MM.1S (cell line): ENCODE results near the gene CBX2.

ENCODE experiments used
- DNase-seq: peaks from one replicate; pipeline ENCODE4 v3.0.0-alpha.2; 2015
- H2AFZ ChIP-seq: fragments of 300-600 bp; sonication (generic); 2 replicates; pipeline ENCODE4 v1.6.0; 2016; ENCODE audit warnings: antibody characterized with exemption, low read length
- H3F3A ChIP-seq: fragments of 300-600 bp; sonication (generic); 2 replicates; pipeline ENCODE4 v1.6.1; 2016; ENCODE audit warnings: mild to moderate bottlenecking, antibody characterized with exemption, low read length, moderate library complexity, mixed read lengths; ENCODE audit not compliant: insufficient read depth
- H3K27ac ChIP-seq: fragments of 300-600 bp; sonication (generic); 2 replicates; pipeline ENCODE4 v1.5.1; 2016; ENCODE audit warnings: mild to moderate bottlenecking, low read length
- H3K27me3 ChIP-seq: fragments of 300-600 bp; sonication (generic); replicated peaks from 2 replicates; pipeline ENCODE4 v1.6.0; 2016; ENCODE audit warnings: low read length; ENCODE audit not compliant: insufficient read depth
- H3K36me3 ChIP-seq: fragments of 300-600 bp; sonication (generic); replicated peaks from 2 replicates; pipeline ENCODE4 v1.6.1; 2016; ENCODE audit warnings: mild to moderate bottlenecking, low read length, mixed read lengths; ENCODE audit not compliant: insufficient read depth
- H3K4me1 ChIP-seq: fragments of 300-600 bp; sonication (generic); 2 replicates; pipeline ENCODE4 v1.6.1; 2016; ENCODE audit warnings: low read length, mixed read lengths
- H3K4me2 ChIP-seq: fragments of 300-600 bp; sonication (generic); 2 replicates; pipeline ENCODE4 v1.6.0; 2016; ENCODE audit warnings: low read depth, low read length
- H3K4me3 ChIP-seq: fragments of 300-600 bp; sonication (generic); 2 replicates; pipeline ENCODE4 v1.5.1; 2016; ENCODE audit warnings: low read length, mixed read lengths
- H3K79me2 ChIP-seq: fragments of 300-600 bp; sonication (generic); 2 replicates; pipeline ENCODE4 v1.6.1; 2016; ENCODE audit warnings: mixed run types, low read length, mixed read lengths
- H3K9ac ChIP-seq: fragments of 300-600 bp; sonication (generic); 2 replicates; pipeline ENCODE4 v1.6.1; 2016; ENCODE audit warnings: low read length, mixed read lengths
- H3K9me2 ChIP-seq: fragments of 300-600 bp; sonication (generic); replicated peaks from 2 replicates; pipeline ENCODE4 v1.6.1; 2016; ENCODE audit warnings: mild to moderate bottlenecking, low read length, mixed read lengths; ENCODE audit not compliant: insufficient read depth
- H3K9me3 ChIP-seq: fragments of 300-600 bp; sonication (generic); replicated peaks from 2 replicates; pipeline ENCODE4 v1.6.1; 2016; ENCODE audit warnings: mild to moderate bottlenecking, low read length, mixed read lengths; ENCODE audit not compliant: insufficient read depth
- H4K20me1 ChIP-seq: fragments of 300-600 bp; sonication (generic); 2 replicates; pipeline ENCODE4 v1.6.1; 2016; ENCODE audit warnings: mild to moderate bottlenecking, low read length, moderate library complexity, mixed read lengths; ENCODE audit not compliant: insufficient read depth
- EZH2 ChIP-seq: fragments of 300-600 bp; sonication (generic); optimal IDR thresholded peaks from 2 replicates; pipeline ENCODE3; 2017; ENCODE audit warnings: low read depth, mild to moderate bottlenecking, antibody characterized with exemption, low read length, mixed read lengths
- EZH2phosphoT487 ChIP-seq: fragments of 300-600 bp; sonication (generic); IDR thresholded peaks from 2 replicates; pipeline ENCODE4 v1.6.1; 2018; ENCODE audit warnings: antibody characterized with exemption, low read length
- TF ChIP-seq, protein P1 (sequence below): fragments of 300-600 bp; sonication (generic); IDR thresholded peaks from 2 replicates; pipeline ENCODE4 v1.5.1; 2016; ENCODE audit warnings: antibody characterized with exemption, low read length, mixed read lengths

CBX2 gene

DNA sequence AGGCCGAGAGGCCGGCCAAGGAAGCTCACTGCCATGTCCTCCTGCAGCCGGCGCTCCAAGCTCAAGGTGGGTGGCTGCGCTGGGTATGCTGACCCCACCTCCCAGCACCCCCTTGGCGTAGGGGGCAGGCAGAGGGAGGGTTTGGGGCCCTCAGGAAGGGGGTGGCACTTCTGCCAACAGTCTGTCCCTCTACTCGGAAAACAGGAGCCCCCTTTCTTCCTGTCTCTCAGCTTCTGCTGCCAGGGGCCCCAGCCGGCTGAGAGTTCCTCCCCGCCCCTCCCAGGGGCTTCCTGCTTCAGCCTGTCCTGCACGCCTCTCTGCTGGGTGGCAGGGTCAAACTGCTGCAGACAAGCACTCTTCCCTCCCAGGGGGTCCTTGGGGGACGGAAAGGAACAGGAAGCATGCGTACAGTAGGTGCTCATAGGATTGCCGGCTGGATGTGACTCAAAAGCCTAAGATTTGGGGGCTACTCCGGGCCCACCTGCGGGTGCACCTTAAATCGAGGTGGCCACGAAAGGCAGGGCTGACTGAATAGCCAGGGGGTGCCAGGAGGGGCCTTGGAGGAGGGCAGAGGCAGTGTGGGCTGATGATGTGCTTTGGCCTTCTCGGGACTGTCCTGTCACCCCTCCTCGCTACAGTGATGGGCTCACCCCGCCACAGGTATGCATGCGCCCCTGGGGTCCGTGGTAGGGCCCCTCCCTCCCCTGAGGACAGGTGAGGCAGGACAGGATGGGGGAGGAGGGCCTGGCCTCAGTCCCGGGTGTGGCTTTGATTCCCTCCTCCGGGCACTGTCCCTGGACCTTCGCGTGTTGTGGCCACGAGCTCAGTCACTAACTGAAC is 4.0 kb downstream of the CBX2 start:
- Histone ChIP-seq H4K20me1 (no peaks in the 10 kb centered on the region), H3K9me2 (no peaks in the 10 kb centered on the region), H3K4me2 (no peak overlapping the region), H3K27me3 (peaks cover 93% of the 10 kb centered on the region), H3K36me3 (no peaks in the 10 kb centered on the region), H3F3A (no peaks in the 10 kb centered on the region), H3K9me3 (no peaks in the 10 kb centered on the region), H3K27ac (no peak overlapping the region), H3K79me2 (no peaks in the 10 kb centered on the region), H3K4me1 (0 out of 2 replicates have a peak, but pooled peaks cover 6% of the 10 kb centered on the region), H3K9ac (no peak overlapping the region), H3K4me3 (no peak overlapping the region), H2AFZ (no peak overlapping the region)
- DNase-seq: no peak
- TF ChIP-seq EZH2phosphoT487 (no peak), EZH2 (no peak)
- TF ChIP-seq, protein P1, sequence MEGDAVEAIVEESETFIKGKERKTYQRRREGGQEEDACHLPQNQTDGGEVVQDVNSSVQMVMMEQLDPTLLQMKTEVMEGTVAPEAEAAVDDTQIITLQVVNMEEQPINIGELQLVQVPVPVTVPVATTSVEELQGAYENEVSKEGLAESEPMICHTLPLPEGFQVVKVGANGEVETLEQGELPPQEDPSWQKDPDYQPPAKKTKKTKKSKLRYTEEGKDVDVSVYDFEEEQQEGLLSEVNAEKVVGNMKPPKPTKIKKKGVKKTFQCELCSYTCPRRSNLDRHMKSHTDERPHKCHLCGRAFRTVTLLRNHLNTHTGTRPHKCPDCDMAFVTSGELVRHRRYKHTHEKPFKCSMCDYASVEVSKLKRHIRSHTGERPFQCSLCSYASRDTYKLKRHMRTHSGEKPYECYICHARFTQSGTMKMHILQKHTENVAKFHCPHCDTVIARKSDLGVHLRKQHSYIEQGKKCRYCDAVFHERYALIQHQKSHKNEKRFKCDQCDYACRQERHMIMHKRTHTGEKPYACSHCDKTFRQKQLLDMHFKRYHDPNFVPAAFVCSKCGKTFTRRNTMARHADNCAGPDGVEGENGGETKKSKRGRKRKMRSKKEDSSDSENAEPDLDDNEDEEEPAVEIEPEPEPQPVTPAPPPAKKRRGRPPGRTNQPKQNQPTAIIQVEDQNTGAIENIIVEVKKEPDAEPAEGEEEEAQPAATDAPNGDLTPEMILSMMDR: no peak

DNA sequence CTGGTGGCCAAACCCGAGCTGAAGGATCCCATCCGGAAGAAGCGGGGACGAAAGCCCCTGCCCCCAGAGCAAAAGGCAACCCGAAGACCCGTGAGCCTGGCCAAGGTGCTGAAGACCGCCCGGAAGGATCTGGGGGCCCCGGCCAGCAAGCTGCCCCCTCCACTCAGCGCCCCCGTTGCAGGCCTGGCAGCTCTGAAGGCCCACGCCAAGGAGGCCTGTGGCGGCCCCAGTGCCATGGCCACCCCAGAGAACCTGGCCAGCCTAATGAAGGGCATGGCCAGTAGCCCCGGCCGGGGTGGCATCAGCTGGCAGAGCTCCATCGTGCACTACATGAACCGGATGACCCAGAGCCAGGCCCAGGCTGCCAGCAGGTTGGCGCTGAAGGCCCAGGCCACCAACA is 5.9 kb downstream of the CBX2 start:
- DNase-seq: no peak
- Histone ChIP-seq H4K20me1 (no peaks in the 10 kb centered on the region), H2AFZ (no peak overlapping the region), H3K9me3 (no peaks in the 10 kb centered on the region), H3K4me1 (0 out of 2 replicates have a peak, but pooled peaks cover 1% of the 10 kb centered on the region), H3K4me3 (no peak overlapping the region), H3K36me3 (no peaks in the 10 kb centered on the region), H3K27me3 (peaks cover 100% of the 10 kb centered on the region), H3K9me2 (no peaks in the 10 kb centered on the region), H3F3A (no peaks in the 10 kb centered on the region), H3K27ac (no peak overlapping the region), H3K9ac (no peak overlapping the region), H3K4me2 (no peak overlapping the region), H3K79me2 (no peaks in the 10 kb centered on the region)
- TF ChIP-seq EZH2phosphoT487 (no peak), EZH2 (no peak)
- TF ChIP-seq, protein P1: no peak

DNA sequence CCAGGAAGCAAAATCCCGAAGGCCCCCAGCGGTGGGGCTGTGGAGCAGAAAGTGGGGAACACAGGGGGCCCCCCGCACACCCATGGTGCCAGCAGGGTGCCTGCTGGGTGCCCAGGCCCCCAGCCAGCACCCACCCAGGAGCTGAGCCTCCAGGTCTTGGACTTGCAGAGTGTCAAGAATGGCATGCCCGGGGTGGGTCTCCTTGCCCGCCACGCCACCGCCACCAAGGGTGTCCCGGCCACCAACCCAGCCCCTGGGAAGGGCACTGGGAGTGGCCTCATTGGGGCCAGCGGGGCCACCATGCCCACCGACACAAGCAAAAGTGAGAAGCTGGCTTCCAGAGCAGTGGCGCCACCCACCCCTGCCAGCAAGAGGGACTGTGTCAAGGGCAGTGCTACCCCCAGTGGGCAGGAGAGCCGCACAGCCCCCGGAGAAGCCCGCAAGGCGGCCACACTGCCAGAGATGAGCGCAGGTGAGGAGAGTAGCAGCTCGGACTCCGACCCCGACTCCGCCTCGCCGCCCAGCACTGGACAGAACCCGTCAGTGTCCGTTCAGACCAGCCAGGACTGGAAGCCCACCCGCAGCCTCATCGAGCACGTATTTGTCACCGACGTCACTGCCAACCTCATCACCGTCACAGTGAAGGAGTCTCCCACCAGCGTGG is 6.5 kb downstream of the CBX2 start:
- Histone ChIP-seq H3K4me3 (no peak overlapping the region), H2AFZ (no peak overlapping the region), H3K9ac (no peak overlapping the region), H3F3A (no peaks in the 10 kb centered on the region), H4K20me1 (no peaks in the 10 kb centered on the region), H3K27ac (no peak overlapping the region), H3K79me2 (no peaks in the 10 kb centered on the region), H3K9me2 (no peaks in the 10 kb centered on the region), H3K4me1 (no peaks in the 10 kb centered on the region), H3K36me3 (no peaks in the 10 kb centered on the region), H3K9me3 (no peaks in the 10 kb centered on the region), H3K27me3 (peaks cover 100% of the 10 kb centered on the region), H3K4me2 (no peak overlapping the region)
- DNase-seq: no peak
- TF ChIP-seq EZH2phosphoT487 (no peak), EZH2 (no peak)
- TF ChIP-seq, protein P1: no peak
